Activated CD8-positive, alpha-beta T cell treated with anti-CD3 and anti-CD28 coated beads for 36 hours (primary cell): Measurements from ENCODE around the gene NPAS2. TPM values are rescaled to one million over a fixed set of nuclear protein-coding genes. Genes with fewer than 3 reads are reported as not detected.

ENCODE experiments used
- ATAC-seq: fragments of 200-7000 bp; cut with Tn5 transposase; one replicate; pipeline ENCODE4 v1.10.0; 2021; ENCODE audit warnings: mild to moderate bottlenecking, moderate library complexity
- CTCF ChIA-PET: fragments of 350-600 bp; sonication (Branson Sonifier 250); formaldehyde crosslinking; loops from one replicate; lab custom pipeline; 2021; ENCODE audit warnings: antibody characterized with exemption; lab: Charles Lee
- POLR2A ChIA-PET: fragments of 350-600 bp; sonication (Branson Sonifier 250); formaldehyde crosslinking; loops from one replicate; lab custom pipeline; 2021; ENCODE audit warnings: antibody characterized with exemption; lab: Charles Lee
- DNase-seq: peaks from one replicate; pipeline ENCODE4 v3.0.0-alpha.2; 2020
- H3K27ac Mint-ChIP-seq: one replicate; pipeline ENCODE4 v1.8.0; 2021; ENCODE audit warnings: mild to moderate bottlenecking, mixed read lengths
- H3K27me3 Mint-ChIP-seq: one replicate; pipeline ENCODE4 v1.8.0; 2021; ENCODE audit warnings: mixed read lengths
- H3K36me3 Mint-ChIP-seq: one replicate; pipeline ENCODE4 v1.8.0; 2021; ENCODE audit warnings: low read depth, mixed read lengths
- H3K4me1 Mint-ChIP-seq: one replicate; pipeline ENCODE4 v1.8.0; 2021; ENCODE audit warnings: low read depth, mixed read lengths
- H3K4me3 Mint-ChIP-seq: one replicate; pipeline ENCODE4 v1.8.0; 2021; ENCODE audit warnings: mild to moderate bottlenecking, moderate library complexity, mixed read lengths
- H3K9me3 Mint-ChIP-seq: one replicate; pipeline ENCODE4 v1.8.0; 2021; ENCODE audit warnings: mixed read lengths
- intact Hi-C: fragments of 100-400 bp; cut with micrococcal nuclease; formaldehyde crosslinking; loops from one replicate; pipeline ENCODE4 v1.10.0; 2022
- total RNA-seq, 2 experiments: library from RNA; stranded (reverse); gene quantifications; one replicate each; pipeline ENCODE4 v1.2.3, GENCODE V29; 2021
- TF ChIP-seq, protein P1 (sequence below): fragments of 200-600 bp; IDR thresholded peaks from one replicate; pipeline ENCODE4 v1.8.0; 2022; ENCODE audit warnings: antibody characterized with exemption, mild to moderate bottlenecking

The NPAS2 gene
- total RNA-seq, 2 experiments from 2014 or later: 14.4 to 15.2 TPM

- Mint-ChIP-seq H3K36me3 (peaks cover 5% of the 10 kb centered on the region), H3K27ac (no peak overlapping the region), H3K9me3 (no peaks in the 10 kb centered on the region), H3K27me3 (no peaks in the 10 kb centered on the region), H3K4me3 (no peak overlapping the region), H3K4me1 (peaks cover 3% of the 10 kb centered on the region)
- no peak for ATAC-seq
- intact Hi-C loops: no loop called here
- TF ChIP-seq, protein P1, sequence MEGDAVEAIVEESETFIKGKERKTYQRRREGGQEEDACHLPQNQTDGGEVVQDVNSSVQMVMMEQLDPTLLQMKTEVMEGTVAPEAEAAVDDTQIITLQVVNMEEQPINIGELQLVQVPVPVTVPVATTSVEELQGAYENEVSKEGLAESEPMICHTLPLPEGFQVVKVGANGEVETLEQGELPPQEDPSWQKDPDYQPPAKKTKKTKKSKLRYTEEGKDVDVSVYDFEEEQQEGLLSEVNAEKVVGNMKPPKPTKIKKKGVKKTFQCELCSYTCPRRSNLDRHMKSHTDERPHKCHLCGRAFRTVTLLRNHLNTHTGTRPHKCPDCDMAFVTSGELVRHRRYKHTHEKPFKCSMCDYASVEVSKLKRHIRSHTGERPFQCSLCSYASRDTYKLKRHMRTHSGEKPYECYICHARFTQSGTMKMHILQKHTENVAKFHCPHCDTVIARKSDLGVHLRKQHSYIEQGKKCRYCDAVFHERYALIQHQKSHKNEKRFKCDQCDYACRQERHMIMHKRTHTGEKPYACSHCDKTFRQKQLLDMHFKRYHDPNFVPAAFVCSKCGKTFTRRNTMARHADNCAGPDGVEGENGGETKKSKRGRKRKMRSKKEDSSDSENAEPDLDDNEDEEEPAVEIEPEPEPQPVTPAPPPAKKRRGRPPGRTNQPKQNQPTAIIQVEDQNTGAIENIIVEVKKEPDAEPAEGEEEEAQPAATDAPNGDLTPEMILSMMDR: no peak
- ChIA-PET CTCF (interaction anchor here (3.6 kb wide), 1 partner anchor 9 kb away, joined by 20 read pairs; no protein-coding TSS in a partner anchor), POLR2A (no interaction called here)
- DNase-seq: no peak
These were observed 109.2 kb downstream of the NPAS2 start for GRCh38 chr2:100929147-100929546.

GRCh38 chr2:100934504-100935371 lies 114.8 kb downstream of the NPAS2 start:
- DNase-seq (no peak), ATAC-seq (no peak)
- POLR2A ChIA-PET: no interaction called here
- Mint-ChIP-seq H3K27me3 (no peaks in the 10 kb centered on the region), H3K36me3 (no peaks in the 10 kb centered on the region), H3K27ac (no peak overlapping the region), H3K9me3 (no peaks in the 10 kb centered on the region), H3K4me1 (no peaks in the 10 kb centered on the region), H3K4me3 (no peak overlapping the region)
- TF ChIP-seq, protein P1: no peak
- CTCF ChIA-PET: interaction anchor here (0.7 kb wide), 1 partner anchor 134 kb away, joined by 3 read pairs; no protein-coding TSS in a partner anchor
- intact Hi-C loops: no loop called here

DNA sequence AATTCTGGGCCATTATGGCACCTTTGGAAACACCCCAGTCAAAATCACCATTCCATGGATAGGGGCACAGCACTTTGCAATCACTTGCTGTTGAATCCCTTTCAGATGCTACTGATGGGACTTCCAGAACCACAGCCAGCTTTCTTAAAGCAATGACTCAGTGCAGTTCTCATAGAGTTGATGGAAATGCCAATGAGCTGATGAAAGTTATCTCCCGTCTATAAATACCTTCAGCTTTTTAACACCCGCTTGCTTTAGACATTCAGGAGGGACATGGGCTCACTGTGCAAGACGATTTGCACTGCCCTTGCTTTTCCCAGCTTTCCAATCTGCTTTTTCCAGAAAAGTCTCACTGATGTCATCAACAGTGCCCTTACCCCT lies 115.4 kb downstream of the NPAS2 start:
- TF ChIP-seq, protein P1: no peak
- Mint-ChIP-seq H3K27me3 (no peaks in the 10 kb centered on the region), H3K9me3 (no peaks in the 10 kb centered on the region), H3K27ac (no peak overlapping the region), H3K36me3 (no peaks in the 10 kb centered on the region), H3K4me1 (peaks cover 5% of the 10 kb centered on the region), H3K4me3 (no peak overlapping the region)
- intact Hi-C loops: no loop called here
- CTCF ChIA-PET: no interaction called here
- DNase-seq (no peak), ATAC-seq (no peak)
- POLR2A ChIA-PET: no interaction called here

- intact Hi-C loops: no loop called here
- TF ChIP-seq, protein P1: no peak
- CTCF ChIA-PET: no interaction called here
- ATAC-seq (no peak), DNase-seq (no peak)
- Mint-ChIP-seq H3K4me3 (no peak overlapping the region), H3K9me3 (no peaks in the 10 kb centered on the region), H3K4me1 (peaks cover 13% of the 10 kb centered on the region), H3K36me3 (no peaks in the 10 kb centered on the region), H3K27ac (no peak overlapping the region), H3K27me3 (no peaks in the 10 kb centered on the region)
- POLR2A ChIA-PET: no interaction called here
These were observed 116.3 kb downstream of the NPAS2 start for GRCh38 chr2:100936070-100936741.

DNA sequence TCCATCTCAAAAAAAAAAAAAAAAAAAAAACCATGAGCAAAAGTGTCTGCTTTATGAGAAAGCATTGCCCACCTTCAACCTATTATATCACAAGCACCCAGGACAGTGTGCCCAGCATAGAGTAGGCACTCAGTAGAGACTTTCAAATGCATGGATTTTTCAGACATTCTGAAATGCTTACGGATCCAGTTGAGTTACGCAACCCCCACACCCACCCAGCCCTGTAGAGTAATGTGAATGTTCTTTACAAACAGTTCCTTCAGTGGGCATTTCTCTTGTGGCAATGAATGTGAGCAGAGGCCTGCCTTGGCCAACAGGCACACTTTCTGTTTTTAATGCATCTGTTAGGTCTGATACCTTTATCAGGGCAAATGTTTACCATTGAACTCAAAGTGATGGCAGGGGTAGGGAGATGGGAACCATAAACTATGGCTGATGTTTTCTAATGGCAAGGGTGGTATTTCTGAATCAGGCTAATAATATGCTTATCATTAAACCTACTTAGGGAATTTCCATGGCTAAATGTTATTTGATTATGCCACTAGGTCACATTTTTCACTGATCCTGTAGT lies 117.1 kb downstream of the NPAS2 start:
- Mint-ChIP-seq H3K36me3 (peaks cover 2% of the 10 kb centered on the region), H3K4me1 (peaks cover 22% of the 10 kb centered on the region), H3K27me3 (no peaks in the 10 kb centered on the region), H3K9me3 (no peaks in the 10 kb centered on the region), H3K27ac (no peak overlapping the region), H3K4me3 (no peak overlapping the region)
- TF ChIP-seq, protein P1: no peak
- intact Hi-C loops: no loop called here
- DNase-seq (no peak), ATAC-seq (no peak)
- ChIA-PET POLR2A (no interaction called here), CTCF (no interaction called here)
